NCI-H226 (cell line): ENCODE measurements around the gene CLDN11.

Source experiments
- DNase-seq: peaks from one replicate; pipeline ENCODE4 v3.0.0-alpha.2; 2015

The CLDN11 gene

DNA sequence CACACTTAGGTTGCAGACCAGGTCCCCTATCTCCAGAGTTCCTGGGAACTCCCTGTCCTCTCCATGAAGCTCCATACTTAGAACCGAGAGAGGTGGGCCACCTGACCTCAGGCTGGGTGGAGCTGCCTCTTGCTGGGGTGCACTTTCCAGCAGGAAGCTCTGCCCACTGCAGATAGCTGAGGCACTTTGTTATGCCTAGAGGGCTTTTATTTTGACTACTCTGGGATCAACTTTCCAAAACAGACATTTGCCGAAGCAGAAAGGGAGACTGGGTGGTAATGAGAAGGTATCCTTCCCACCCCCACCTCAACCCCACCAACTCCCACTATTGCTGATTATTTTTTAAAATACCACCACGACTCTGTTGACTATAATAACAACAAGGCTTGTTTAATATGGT, 54.7 kb downstream of the CLDN11 start:
- no peak for DNase-seq

DNA sequence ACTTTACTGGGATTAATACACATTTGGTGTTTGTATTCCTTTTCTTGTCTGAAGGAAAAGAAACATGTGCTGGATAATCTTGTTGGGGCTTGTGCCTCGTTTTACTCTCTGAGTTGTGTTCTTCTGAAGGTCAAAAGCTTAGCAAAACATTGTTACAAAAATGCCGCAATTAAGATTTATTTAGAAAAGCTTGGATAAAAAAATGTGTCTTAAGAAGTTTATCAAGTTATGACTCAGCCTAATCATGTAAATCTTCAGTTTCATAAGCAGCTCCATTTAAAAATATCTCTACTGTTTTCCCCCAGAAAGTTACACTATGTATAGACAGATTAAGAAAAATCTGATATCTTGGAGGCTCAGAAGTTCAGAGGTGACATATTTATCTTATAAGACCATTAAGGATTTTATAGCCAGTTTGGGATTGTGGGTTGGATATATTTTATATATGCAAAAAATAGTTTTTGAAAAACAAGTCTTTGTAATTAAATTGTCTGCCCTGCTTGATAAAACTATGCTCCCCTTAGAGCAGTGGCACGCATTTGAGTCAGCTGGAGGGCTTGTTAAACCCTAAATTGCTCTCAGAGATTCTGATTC, 56.5 kb downstream of the CLDN11 start:
- DNase-seq: no peak

DNA sequence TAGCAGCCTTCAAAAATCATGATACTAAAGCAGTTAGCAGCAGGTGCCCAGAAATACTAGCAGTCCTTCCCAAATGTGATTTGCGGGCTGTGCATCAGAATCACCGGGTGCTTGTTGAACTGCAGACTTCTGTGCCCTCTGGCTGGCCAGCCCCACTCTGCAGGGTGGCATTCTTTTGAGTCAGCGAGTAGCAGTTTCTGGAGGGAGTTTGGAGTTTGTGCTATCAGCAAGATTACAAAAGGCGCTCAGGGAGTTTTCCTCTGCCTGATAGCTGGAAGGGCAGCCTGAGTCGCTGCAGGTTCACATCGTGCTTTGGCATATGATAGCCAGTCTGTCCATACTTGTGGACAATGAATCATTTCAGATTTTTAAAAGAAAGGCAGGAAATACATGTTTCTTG, 57.6 kb downstream of the CLDN11 start:
- peak; percentile 93 for DNase-seq

DNA sequence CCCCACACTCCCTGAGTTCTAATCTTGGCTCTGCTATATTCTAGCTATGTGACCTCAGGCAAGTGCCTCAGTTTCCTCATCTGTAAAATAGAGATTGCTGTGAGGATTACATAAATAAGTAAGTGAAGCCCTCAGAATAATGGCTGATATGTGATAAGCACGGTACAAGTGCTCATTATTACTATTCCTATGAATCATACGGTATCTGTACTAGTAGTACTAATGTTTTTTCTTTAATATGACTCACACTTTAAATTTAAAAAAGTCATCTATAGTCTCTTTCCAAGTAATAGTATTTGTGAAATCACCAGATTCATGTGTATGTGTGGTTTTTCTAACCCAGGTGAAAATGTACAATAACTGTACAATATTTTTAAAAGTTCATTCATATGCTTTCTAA, 58.7 kb downstream of the CLDN11 start:
- no peak for DNase-seq

DNA sequence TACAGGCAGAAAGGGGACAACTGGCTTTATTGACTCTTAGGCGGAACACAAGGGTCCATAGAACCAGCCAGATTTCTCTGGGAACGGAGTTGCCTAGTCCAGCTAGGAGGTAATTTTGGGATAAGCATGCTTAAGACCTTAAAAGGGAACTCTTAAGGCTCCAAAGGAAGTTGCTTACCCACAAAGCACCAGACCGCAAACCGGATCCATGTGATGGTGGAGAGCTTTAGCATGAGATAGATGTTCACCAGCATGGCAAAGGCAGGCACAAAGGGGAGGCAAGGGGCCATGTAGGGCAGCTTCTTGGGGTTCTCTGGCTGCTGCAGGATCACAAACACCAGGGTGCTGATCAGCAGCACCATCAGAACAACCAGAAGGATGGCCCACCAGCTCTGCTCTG, 61.4 kb downstream of the CLDN11 start:
- DNase-seq: no peak

DNA sequence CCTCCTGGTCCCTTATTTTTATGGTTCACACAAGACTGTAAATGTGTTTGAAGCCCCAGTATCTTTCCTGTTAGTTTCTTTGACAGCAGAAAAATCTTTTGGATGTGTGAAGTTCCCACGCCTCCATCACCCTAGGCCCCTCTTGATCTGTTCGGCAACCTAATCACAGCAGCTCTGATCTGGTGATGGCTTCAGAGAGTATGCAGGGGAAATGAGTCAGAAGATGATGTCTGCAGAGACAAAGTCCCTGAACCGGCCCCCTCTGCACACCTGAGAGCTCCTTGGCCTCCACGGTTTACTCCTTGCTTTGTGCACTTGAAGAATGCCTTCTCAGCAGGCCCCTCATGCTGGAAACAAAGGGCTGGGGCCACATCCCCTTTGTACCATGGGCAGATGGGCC, 63.5 kb downstream of the CLDN11 start:
- no peak for DNase-seq

DNA sequence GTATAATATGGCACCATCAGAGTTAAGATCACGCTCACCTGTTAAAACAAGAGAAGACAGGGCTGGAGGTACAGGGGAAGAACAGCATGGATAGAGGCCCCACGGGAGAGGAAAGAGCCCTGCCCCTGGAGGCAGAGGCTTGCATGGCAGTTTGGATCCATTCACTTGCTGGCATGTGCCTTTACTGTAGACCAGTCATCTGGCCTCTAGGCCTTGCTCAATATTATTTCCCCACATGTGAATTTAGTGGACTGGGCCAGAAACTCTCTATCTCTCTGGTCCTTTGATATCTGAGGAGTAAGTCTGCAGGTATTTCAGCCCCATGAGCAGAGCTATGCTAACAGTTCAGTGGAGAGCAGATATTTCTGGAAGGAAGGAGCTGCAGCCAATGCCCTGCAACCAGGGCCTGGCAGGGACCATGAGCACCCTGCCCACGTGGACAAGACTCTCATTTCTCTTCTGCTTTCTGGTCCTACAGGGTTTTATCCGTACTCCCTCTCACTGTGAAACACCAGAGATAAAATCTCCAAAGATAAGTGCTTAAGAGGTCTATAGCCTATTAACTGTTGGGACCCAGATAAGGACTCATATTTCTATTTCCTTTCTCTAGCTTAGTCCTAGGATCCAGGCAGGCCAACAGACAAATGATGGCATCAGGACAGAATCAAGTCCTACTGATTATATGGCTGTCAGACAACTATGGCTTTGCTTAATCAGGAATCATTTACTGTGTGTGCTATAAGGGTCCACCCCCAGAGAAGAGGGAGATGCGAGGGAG, 65.0 kb downstream of the CLDN11 start:
- peak; percentile 53 for DNase-seq
